A673 (cell line): Measurements from ENCODE around the gene TMEM266. TPM values are rescaled to one million over a fixed set of nuclear protein-coding genes. Genes with fewer than 3 reads are reported as not detected.

Experiments
- BruUV-seq: library from RNA; stranded (reverse); fragments of 400-500 nt; replicated peaks from 2 replicates; lab custom pipeline; 2021; lab: Mats Ljungman, UMichigan
- CTCF ChIA-PET: fragments of 300-600 bp; sonication (Branson Sonifier 250); formaldehyde crosslinking; loops from one replicate; lab custom pipeline; 2022; ENCODE audit warnings: antibody characterized with exemption; lab: Charles Lee
- POLR2A ChIA-PET: fragments of 300-600 bp; sonication (Branson Sonifier 250); formaldehyde crosslinking; loops from one replicate; lab custom pipeline; 2022; ENCODE audit warnings: antibody characterized with exemption; ENCODE audit not compliant: low non-redundant PET; lab: Charles Lee
- DNase-seq: peaks from one replicate; pipeline ENCODE4 v3.0.0-alpha.2; 2015; ENCODE audit warnings: low spot score
- H3K27ac ChIP-seq: fragments of 200-600 bp; sonication (generic); 2 replicates; pipeline ENCODE4 v1.5.1; 2016; ENCODE audit warnings: mixed run types, low read depth, mild to moderate bottlenecking, mixed read lengths, antibody characterized with exemption, low read length; ENCODE audit not compliant: poor library complexity, severe bottlenecking
- H3K27me3 ChIP-seq: fragments of 200-600 bp; sonication (generic); replicated peaks from 2 replicates; pipeline ENCODE4 v1.6.1; 2017; ENCODE audit warnings: mixed run types, low read depth, mild to moderate bottlenecking, mixed read lengths, antibody characterized with exemption, low read length; ENCODE audit not compliant: insufficient read depth, poor library complexity
- H3K36me3 ChIP-seq: fragments of 200-600 bp; sonication (generic); 2 replicates; pipeline ENCODE4 v1.6.1; 2016; ENCODE audit warnings: mixed run types, mild to moderate bottlenecking, mixed read lengths, antibody characterized with exemption, low read length; ENCODE audit not compliant: insufficient read depth, poor library complexity, severe bottlenecking
- H3K4me1 ChIP-seq: fragments of 200-600 bp; sonication (generic); 2 replicates; pipeline ENCODE4 v1.6.1; 2017; ENCODE audit warnings: mixed run types, mild to moderate bottlenecking, mixed read lengths, antibody characterized with exemption, low read length; ENCODE audit not compliant: insufficient read depth, poor library complexity, severe bottlenecking
- H3K4me3 ChIP-seq: fragments of 200-600 bp; sonication (generic); 2 replicates; pipeline ENCODE4 v1.5.1; 2016; ENCODE audit warnings: low read depth, mixed run types, mild to moderate bottlenecking, mixed read lengths, low read length; ENCODE audit not compliant: poor library complexity, severe bottlenecking
- H3K9me3 ChIP-seq: fragments of 200-600 bp; sonication (generic); 2 replicates; pipeline ENCODE4 v1.6.1; 2016; ENCODE audit warnings: mixed run types, low read depth, mild to moderate bottlenecking, mixed read lengths, antibody characterized with exemption, low read length; ENCODE audit not compliant: poor library complexity, severe bottlenecking
- CTCF ChIP-seq: fragments of 300-800, 200-600 bp; sonication (generic); conservative IDR thresholded peaks from 2 replicates; pipeline ENCODE4 v1.5.1; 2017; ENCODE audit warnings: low read depth, mild to moderate bottlenecking, antibody characterized with exemption, low read length, moderate library complexity, mixed read lengths
- EZH2 ChIP-seq: fragments of 200-600 bp; sonication (generic); IDR thresholded peaks from 2 replicates; pipeline ENCODE4 v1.6.1; 2017; ENCODE audit warnings: borderline replicate concordance, low read depth, mild to moderate bottlenecking, mixed read lengths, antibody characterized with exemption, low read length; ENCODE audit not compliant: poor library complexity, severe bottlenecking
- intact Hi-C: fragments of 100-400 bp; cut with micrococcal nuclease; formaldehyde crosslinking; loops from one replicate; pipeline ENCODE4 v1.10.0; 2022; ENCODE audit not compliant: unreplicated experiment
- total RNA-seq: library from RNA; stranded (reverse); gene quantifications from 2 replicates; pipeline ENCODE4 v1.2.3, GENCODE V29; 2021

The TMEM266 gene
- total RNA-seq, 1 experiment from 2014 or later, result not detected

GRCh38 chr15:76158226-76158625, 98.4 kb downstream of the TMEM266 start:
- DNase-seq, result no peak
- Histone ChIP-seq H3K36me3 (no peaks in the 10 kb centered on the region), H3K9me3 (no peaks in the 10 kb centered on the region), H3K27ac (no peak overlapping the region), H3K4me3 (no peak overlapping the region), H3K4me1 (no peaks in the 10 kb centered on the region), H3K27me3 (no peaks in the 10 kb centered on the region)
- no TSS peak for BruUV-seq
- intact Hi-C loops, result loop anchor here (10.0 kb wide), 1 partner anchor 373 kb away; no protein-coding TSS in a partner anchor
- CTCF ChIA-PET, result no interaction called here
- POLR2A ChIA-PET, result no interaction called here
- TF ChIP-seq CTCF, result no peak
- TF ChIP-seq EZH2, result no peak

DNA sequence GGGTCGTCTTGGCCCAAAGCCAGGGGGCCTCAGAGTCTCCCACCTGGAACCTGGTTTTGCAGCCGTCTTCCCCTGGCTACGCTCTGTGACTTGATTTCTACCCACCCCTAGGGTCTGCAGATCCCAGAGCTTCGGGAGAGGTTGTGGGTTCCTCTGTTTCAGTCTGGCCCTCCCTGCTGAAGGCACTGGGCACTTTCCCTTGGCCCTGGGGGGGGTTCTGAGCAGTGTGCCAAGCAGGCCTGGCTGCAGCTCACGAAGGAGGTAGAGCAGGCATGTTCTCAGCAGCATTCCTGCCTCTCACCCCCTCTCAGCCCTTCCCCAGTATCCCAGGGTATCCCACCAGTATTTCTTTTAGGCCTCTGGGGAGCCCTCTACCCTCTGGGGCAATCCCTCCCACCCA, 99.0 kb downstream of the TMEM266 start:
- Histone ChIP-seq H3K4me1 (no peaks in the 10 kb centered on the region), H3K36me3 (no peaks in the 10 kb centered on the region), H3K4me3 (no peak overlapping the region), H3K27ac (no peak overlapping the region), H3K27me3 (no peaks in the 10 kb centered on the region), H3K9me3 (no peaks in the 10 kb centered on the region)
- ChIA-PET CTCF (no interaction called here), POLR2A (no interaction called here)
- intact Hi-C loops, result loop anchor here (10.0 kb wide), 1 partner anchor 374 kb away; no protein-coding TSS in a partner anchor
- TF ChIP-seq EZH2 (no peak), CTCF (no peak)
- no peak for DNase-seq
- BruUV-seq, result no TSS peak

DNA sequence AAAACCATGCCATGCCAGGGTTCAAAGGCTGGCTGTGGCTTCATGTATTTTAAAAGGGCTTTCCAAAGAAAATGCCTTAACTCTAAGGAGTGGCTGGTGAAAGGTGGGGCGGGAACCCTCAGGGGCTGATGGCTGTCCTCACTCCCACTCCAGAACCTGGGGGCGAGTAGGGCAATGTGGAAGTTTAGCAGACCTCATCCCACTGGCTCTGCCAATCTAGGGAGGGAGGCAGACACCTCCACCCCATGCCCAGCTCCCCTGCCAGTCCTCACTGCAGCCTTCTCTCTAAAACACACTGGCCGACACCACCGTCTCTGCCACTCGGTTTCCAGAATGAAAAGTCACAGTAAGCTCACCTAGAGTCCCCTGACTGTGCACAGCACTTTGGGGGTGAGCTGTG, 99.5 kb downstream of the TMEM266 start:
- intact Hi-C loops, result loop anchor here (10.0 kb wide), 1 partner anchor 374 kb away; no protein-coding TSS in a partner anchor
- H3K36me3 ChIP-seq, result no peaks in the 10 kb centered on the region
- no peaks in the 10 kb centered on the region for H3K4me1 ChIP-seq
- TF ChIP-seq EZH2, result no peak
- TF ChIP-seq CTCF, result no peak
- no peak for DNase-seq
- BruUV-seq, result no TSS peak
- POLR2A ChIA-PET, result no interaction called here
- H3K9me3 ChIP-seq, result no peaks in the 10 kb centered on the region
- no peak overlapping the region for H3K27ac ChIP-seq
- H3K27me3 ChIP-seq, result no peaks in the 10 kb centered on the region
- no peak overlapping the region for H3K4me3 ChIP-seq
- CTCF ChIA-PET, result no interaction called here
